A673 (cell line): Measurements from ENCODE around the gene ARSI. TPM values are rescaled to one million over a fixed set of nuclear protein-coding genes. Genes with fewer than 3 reads are reported as not detected.

Experiments
- BruUV-seq: library from RNA; stranded (reverse); fragments of 400-500 nt; replicated peaks from 2 replicates; lab custom pipeline; 2021; lab: Mats Ljungman, UMichigan
- CTCF ChIA-PET: fragments of 300-600 bp; sonication (Branson Sonifier 250); formaldehyde crosslinking; loops from one replicate; lab custom pipeline; 2022; ENCODE audit warnings: antibody characterized with exemption; lab: Charles Lee
- POLR2A ChIA-PET: fragments of 300-600 bp; sonication (Branson Sonifier 250); formaldehyde crosslinking; loops from one replicate; lab custom pipeline; 2022; ENCODE audit warnings: antibody characterized with exemption; ENCODE audit not compliant: low non-redundant PET; lab: Charles Lee
- DNase-seq: peaks from one replicate; pipeline ENCODE4 v3.0.0-alpha.2; 2015; ENCODE audit warnings: low spot score
- H3K27ac ChIP-seq: fragments of 200-600 bp; sonication (generic); 2 replicates; pipeline ENCODE4 v1.5.1; 2016; ENCODE audit warnings: mixed run types, low read depth, mild to moderate bottlenecking, mixed read lengths, antibody characterized with exemption, low read length; ENCODE audit not compliant: poor library complexity, severe bottlenecking
- H3K27me3 ChIP-seq: fragments of 200-600 bp; sonication (generic); replicated peaks from 2 replicates; pipeline ENCODE4 v1.6.1; 2017; ENCODE audit warnings: mixed run types, low read depth, mild to moderate bottlenecking, mixed read lengths, antibody characterized with exemption, low read length; ENCODE audit not compliant: insufficient read depth, poor library complexity
- H3K36me3 ChIP-seq: fragments of 200-600 bp; sonication (generic); 2 replicates; pipeline ENCODE4 v1.6.1; 2016; ENCODE audit warnings: mixed run types, mild to moderate bottlenecking, mixed read lengths, antibody characterized with exemption, low read length; ENCODE audit not compliant: insufficient read depth, poor library complexity, severe bottlenecking
- H3K4me1 ChIP-seq: fragments of 200-600 bp; sonication (generic); 2 replicates; pipeline ENCODE4 v1.6.1; 2017; ENCODE audit warnings: mixed run types, mild to moderate bottlenecking, mixed read lengths, antibody characterized with exemption, low read length; ENCODE audit not compliant: insufficient read depth, poor library complexity, severe bottlenecking
- H3K4me3 ChIP-seq: fragments of 200-600 bp; sonication (generic); 2 replicates; pipeline ENCODE4 v1.5.1; 2016; ENCODE audit warnings: low read depth, mixed run types, mild to moderate bottlenecking, mixed read lengths, low read length; ENCODE audit not compliant: poor library complexity, severe bottlenecking
- H3K9me3 ChIP-seq: fragments of 200-600 bp; sonication (generic); 2 replicates; pipeline ENCODE4 v1.6.1; 2016; ENCODE audit warnings: mixed run types, low read depth, mild to moderate bottlenecking, mixed read lengths, antibody characterized with exemption, low read length; ENCODE audit not compliant: poor library complexity, severe bottlenecking
- EZH2 ChIP-seq: fragments of 200-600 bp; sonication (generic); IDR thresholded peaks from 2 replicates; pipeline ENCODE4 v1.6.1; 2017; ENCODE audit warnings: borderline replicate concordance, low read depth, mild to moderate bottlenecking, mixed read lengths, antibody characterized with exemption, low read length; ENCODE audit not compliant: poor library complexity, severe bottlenecking
- intact Hi-C: fragments of 100-400 bp; cut with micrococcal nuclease; formaldehyde crosslinking; loops from one replicate; pipeline ENCODE4 v1.10.0; 2022; ENCODE audit not compliant: unreplicated experiment
- total RNA-seq: library from RNA; stranded (reverse); gene quantifications from 2 replicates; pipeline ENCODE4 v1.2.3, GENCODE V29; 2021
- TF ChIP-seq, protein P1 (sequence below): fragments of 300-800, 200-600 bp; sonication (generic); conservative IDR thresholded peaks from 2 replicates; pipeline ENCODE4 v1.5.1; 2017; ENCODE audit warnings: low read depth, mild to moderate bottlenecking, antibody characterized with exemption, low read length, moderate library complexity, mixed read lengths

ARSI gene
- total RNA-seq, 1 experiment from 2014 or later: 0.30 TPM

DNA sequence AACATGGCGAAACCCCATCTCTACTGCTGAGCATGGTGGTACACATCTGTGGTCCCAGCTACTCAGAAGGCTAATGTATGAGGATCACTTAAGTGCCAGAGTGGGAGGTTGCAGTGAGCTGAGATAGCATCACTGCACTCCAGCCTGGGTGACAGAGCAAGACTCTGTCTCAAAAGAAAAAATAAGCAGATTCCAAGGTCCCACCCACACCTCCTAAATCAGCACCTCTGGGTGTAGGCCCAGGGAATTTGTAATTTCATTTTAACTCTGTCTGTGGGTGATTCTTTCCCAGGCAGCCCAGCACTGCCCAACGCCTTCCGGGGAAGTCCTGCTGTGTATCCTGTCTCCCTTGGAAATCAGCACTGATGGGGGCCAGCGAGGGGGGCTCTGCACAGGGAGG is 25.7 kb downstream of the ARSI start:
- Histone ChIP-seq H3K9me3 (no peaks in the 10 kb centered on the region), H3K27ac (no peak overlapping the region), H3K4me1 (peaks cover 5% of the 10 kb centered on the region), H3K4me3 (no peak overlapping the region), H3K36me3 (no peaks in the 10 kb centered on the region), H3K27me3 (no peaks in the 10 kb centered on the region)
- CTCF ChIA-PET: no interaction called here
- POLR2A ChIA-PET: no interaction called here
- intact Hi-C loops: no loop called here
- DNase-seq: peak; percentile 36
- no TSS peak for BruUV-seq
- TF ChIP-seq, protein P1, sequence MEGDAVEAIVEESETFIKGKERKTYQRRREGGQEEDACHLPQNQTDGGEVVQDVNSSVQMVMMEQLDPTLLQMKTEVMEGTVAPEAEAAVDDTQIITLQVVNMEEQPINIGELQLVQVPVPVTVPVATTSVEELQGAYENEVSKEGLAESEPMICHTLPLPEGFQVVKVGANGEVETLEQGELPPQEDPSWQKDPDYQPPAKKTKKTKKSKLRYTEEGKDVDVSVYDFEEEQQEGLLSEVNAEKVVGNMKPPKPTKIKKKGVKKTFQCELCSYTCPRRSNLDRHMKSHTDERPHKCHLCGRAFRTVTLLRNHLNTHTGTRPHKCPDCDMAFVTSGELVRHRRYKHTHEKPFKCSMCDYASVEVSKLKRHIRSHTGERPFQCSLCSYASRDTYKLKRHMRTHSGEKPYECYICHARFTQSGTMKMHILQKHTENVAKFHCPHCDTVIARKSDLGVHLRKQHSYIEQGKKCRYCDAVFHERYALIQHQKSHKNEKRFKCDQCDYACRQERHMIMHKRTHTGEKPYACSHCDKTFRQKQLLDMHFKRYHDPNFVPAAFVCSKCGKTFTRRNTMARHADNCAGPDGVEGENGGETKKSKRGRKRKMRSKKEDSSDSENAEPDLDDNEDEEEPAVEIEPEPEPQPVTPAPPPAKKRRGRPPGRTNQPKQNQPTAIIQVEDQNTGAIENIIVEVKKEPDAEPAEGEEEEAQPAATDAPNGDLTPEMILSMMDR: no peak
- TF ChIP-seq EZH2: no peak

DNA sequence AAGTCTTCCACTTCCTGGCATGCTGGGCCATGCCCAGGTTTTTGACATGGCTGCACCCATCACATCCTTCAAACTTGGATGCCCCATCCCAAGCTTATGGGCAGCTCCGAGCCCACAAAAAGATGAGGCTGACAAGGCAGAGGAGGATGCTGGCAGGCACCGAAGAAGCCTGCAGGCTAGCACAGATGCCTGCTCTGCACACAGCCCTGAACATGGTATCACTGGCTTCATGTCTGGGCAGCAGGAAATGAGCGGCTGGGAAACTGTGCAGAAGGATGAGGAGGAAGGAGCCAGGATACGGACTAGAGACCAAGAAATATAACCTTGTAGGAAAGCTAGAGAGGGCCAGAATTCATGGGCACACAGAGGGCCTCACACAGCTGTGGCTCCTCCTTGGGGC is 27.9 kb downstream of the ARSI start:
- CTCF ChIA-PET: no interaction called here
- intact Hi-C loops: no loop called here
- no peaks in the 10 kb centered on the region for H3K9me3 ChIP-seq
- BruUV-seq: no TSS peak
- POLR2A ChIA-PET: no interaction called here
- H3K4me1 ChIP-seq: peaks cover 14% of the 10 kb centered on the region
- no peak for TF ChIP-seq EZH2
- TF ChIP-seq, protein P1: no peak
- no peak for DNase-seq
- H3K27me3 ChIP-seq: no peaks in the 10 kb centered on the region
- no peaks in the 10 kb centered on the region for H3K36me3 ChIP-seq
- H3K4me3 ChIP-seq: no peak overlapping the region
- no peak overlapping the region for H3K27ac ChIP-seq

DNA sequence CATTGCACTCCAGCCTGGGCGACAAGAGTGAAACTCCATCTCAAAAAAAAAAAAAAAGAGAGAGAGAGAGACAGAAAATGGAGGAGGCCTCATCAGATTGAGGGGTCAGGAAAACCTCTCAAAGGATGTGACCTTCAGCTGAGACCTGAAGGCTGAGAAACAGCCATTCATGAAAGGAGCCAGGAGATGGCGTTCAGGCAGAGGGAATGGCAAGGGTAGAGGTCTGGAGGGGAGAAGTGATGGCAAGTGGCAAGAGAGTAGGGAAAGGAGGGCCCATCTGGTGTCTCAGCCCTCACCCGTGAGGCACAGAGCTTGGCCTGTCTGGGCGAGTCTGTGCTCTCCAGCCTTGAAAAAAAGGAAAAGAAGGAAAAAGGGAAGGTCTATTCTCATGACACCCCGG is 30.2 kb downstream of the ARSI start:
- DNase-seq: peak; percentile 50
- ChIA-PET CTCF (interaction anchor here (0.8 kb wide), 1 partner anchor 164 kb away, joined by 4 read pairs; no protein-coding TSS in a partner anchor), POLR2A (no interaction called here)
- Histone ChIP-seq H3K27ac (no peak overlapping the region), H3K27me3 (no peaks in the 10 kb centered on the region), H3K4me3 (no peak overlapping the region), H3K9me3 (no peaks in the 10 kb centered on the region), H3K4me1 (peaks cover 16% of the 10 kb centered on the region), H3K36me3 (no peaks in the 10 kb centered on the region)
- BruUV-seq: no TSS peak
- intact Hi-C loops: loop anchor here (2.0 kb wide), 1 partner anchor 164 kb away; no protein-coding TSS in a partner anchor
- TF ChIP-seq, protein P1: peak; percentile 50
- TF ChIP-seq EZH2: no peak
